ENCODE data around the gene OR2AP1.

The OR2AP1 gene

GRCh38 chr12:55610598-55610997, 38.3 kb downstream of the OR2AP1 start:
- Histone ChIP-seq H3K9ac (no peak overlapping the region), H3K27me3 (no peaks in the 10 kb centered on the region), H3K4me2 (no peak overlapping the region), H3K36me3 (no peaks in the 10 kb centered on the region), H3K4me1 (no peaks in the 10 kb centered on the region), H3K9me3 (peaks cover 14% of the 10 kb centered on the region), H3K4me3 (no peak overlapping the region), H3K27ac (no peak overlapping the region), H4K20me1 (no peaks in the 10 kb centered on the region)
- no peak for TF ChIP-seq Cebpa-rat (IDR thresholded peaks at IDR 0.05)

- no peak for TF ChIP-seq Cebpa-rat (IDR thresholded peaks at IDR 0.05)
- Histone ChIP-seq H3K4me3 (no peak overlapping the region), H3K4me2 (no peak overlapping the region), H3K4me1 (no peaks in the 10 kb centered on the region), H3K27ac (no peak overlapping the region), H3K36me3 (no peaks in the 10 kb centered on the region), H3K9me3 (peaks cover 34% of the 10 kb centered on the region), H3K9ac (no peak overlapping the region), H4K20me1 (no peaks in the 10 kb centered on the region), H3K27me3 (no peaks in the 10 kb centered on the region)
Measured at GRCh38 chr12:55612646-55613045, 40.4 kb downstream of the OR2AP1 start.

- Histone ChIP-seq H3K27me3 (no peaks in the 10 kb centered on the region), H3K9me3 (peaks cover 36% of the 10 kb centered on the region), H3K36me3 (no peaks in the 10 kb centered on the region), H3K4me1 (no peaks in the 10 kb centered on the region), H3K4me2 (no peak overlapping the region), H3K9ac (no peak overlapping the region), H3K4me3 (no peak overlapping the region), H4K20me1 (no peaks in the 10 kb centered on the region), H3K27ac (no peak overlapping the region)
- no peak for TF ChIP-seq Cebpa-rat (IDR thresholded peaks at IDR 0.05)
Measured at GRCh38 chr12:55614764-55615163, 42.5 kb downstream of the OR2AP1 start.

- H3K27me3 ChIP-seq = no peaks in the 10 kb centered on the region
- TF ChIP-seq Cebpa-rat (IDR thresholded peaks at IDR 0.05) = no peak
- H3K27ac ChIP-seq = no peak overlapping the region
- no peak overlapping the region for H3K4me3 ChIP-seq
- H3K9me3 ChIP-seq = peaks cover 33% of the 10 kb centered on the region
- H3K9ac ChIP-seq = no peak overlapping the region
- H3K4me1 ChIP-seq = no peaks in the 10 kb centered on the region
- no peaks in the 10 kb centered on the region for H3K36me3 ChIP-seq
- no peaks in the 10 kb centered on the region for H4K20me1 ChIP-seq
- H3K4me2 ChIP-seq = no peak overlapping the region
Measured at GRCh38 chr12:55619354-55620138, 47.3 kb downstream of the OR2AP1 start.

GRCh38 chr12:55624056-55624455, 51.8 kb downstream of the OR2AP1 start:
- no peak overlapping the region for H3K9ac ChIP-seq
- H3K4me3 ChIP-seq = no peak overlapping the region
- TF ChIP-seq Cebpa-rat (IDR thresholded peaks at IDR 0.05) = no peak
- no peak overlapping the region for H3K27ac ChIP-seq
- no peaks in the 10 kb centered on the region for H3K4me1 ChIP-seq
- no peaks in the 10 kb centered on the region for H3K36me3 ChIP-seq
- no peaks in the 10 kb centered on the region for H4K20me1 ChIP-seq
- no peaks in the 10 kb centered on the region for H3K9me3 ChIP-seq
- no peaks in the 10 kb centered on the region for H3K27me3 ChIP-seq
- no peak overlapping the region for H3K4me2 ChIP-seq
